Kidney (tissue), 14 donors: Measurements from ENCODE around the gene SPATA6L. TPM values are rescaled to one million over a fixed set of nuclear protein-coding genes. Genes with fewer than 3 reads are reported as not detected.

ENCODE experiments used
- DNase-seq, 5 donors: peaks; one replicate each; pipeline ENCODE4 v3.0.0-alpha.2; 2013 to 2020
- FAIRE-seq: peaks from 2 replicates; lab custom pipeline; 2012; peaks lifted over from hg19 to GRCh38; lab: Jason Lieb, UNC
- H3K27ac ChIP-seq, 2 donors: one replicate each; pipeline ENCODE4 v1.7.0; 2013; ENCODE audit warnings: low read depth in 2 of 2, low read length in 2 of 2, inconsistent platforms in 1 of 2
- H3K27me3 ChIP-seq: one replicate; pipeline ENCODE4 v1.7.1; 2013; ENCODE audit warnings: low read length, inconsistent platforms; ENCODE audit not compliant: control insufficient read depth, insufficient read depth
- H3K36me3 ChIP-seq, 3 donors: one replicate each; pipeline versions ENCODE4 v1.7.0 to v1.7.1; 2013; ENCODE audit warnings: low read length in 3 of 3, control low read depth in 1 of 3, inconsistent platforms in 1 of 3; ENCODE audit not compliant: insufficient read depth in 3 of 3, control insufficient read depth in 2 of 3
- H3K4me1 ChIP-seq, 3 donors: one replicate each; pipeline versions ENCODE4 v1.7.0 to v1.7.1; 2013; ENCODE audit warnings: low read length in 3 of 3, inconsistent platforms in 1 of 3, low read depth in 1 of 3; ENCODE audit not compliant: control insufficient read depth in 2 of 3, insufficient read depth in 2 of 3
- H3K4me3 ChIP-seq, 3 donors: one replicate each; pipeline versions ENCODE4 v1.7.0 to v1.8.1; 2013; ENCODE audit warnings: low read length in 3 of 3, control low read depth in 1 of 3, inconsistent platforms in 1 of 3
- H3K9ac ChIP-seq, 3 donors: one replicate each; pipeline versions ENCODE4 v1.7.0 to v1.7.1; 2013; ENCODE audit warnings: low read length in 3 of 3, control low read depth in 1 of 3, inconsistent platforms in 1 of 3
- H3K9me3 ChIP-seq, 3 donors: one replicate each; pipeline versions ENCODE4 v1.7.0 to v1.7.1; 2013; ENCODE audit warnings: low read length in 3 of 3, control low read depth in 1 of 3, inconsistent platforms in 1 of 3; ENCODE audit not compliant: control insufficient read depth in 2 of 3, insufficient read depth in 1 of 3
- intact Hi-C: fragments of 100-400 bp; cut with DNase I; formaldehyde crosslinking; loops from one replicate; pipeline ENCODE4 v1.11.1; 2022
- polyA plus RNA-seq: library from polyadenylated mRNA; stranded (reverse); fragments of 350-450 nt; fragmentation: Illumina TruSeq; extraction: RNeasy Lipid Tissue Mini Kit (QIAGEN cat#74804); gene quantifications from one replicate; pipeline ENCODE4 v1.2.3, GENCODE V29; 2014; ENCODE audit warnings: low read depth, low replicate concordance; ENCODE audit not compliant: insufficient read depth
- total RNA-seq: library from RNA; stranded (reverse); fragmentation: NEBNext Ultra II Directional; extraction: Animal tissue kit (Norgen Biotek cat#: 25700); gene quantifications from one replicate; pipeline ENCODE4 v1.2.1, GENCODE V29; 2021
- TF ChIP-seq, protein P1 (sequence below): IDR thresholded peaks from 3 replicates; pipeline ENCODE4 v1.5.1; 2012; ENCODE audit warnings: mild to moderate bottlenecking, moderate library complexity, borderline replicate concordance; ENCODE audit not compliant: insufficient read depth; ENCODE audit errors: extremely low read depth
- donor health status: control.
- donor health status: control.
- donor health status: control.
- donor health status: control.
- donor health status: control.
- donor health status: DM: yes; HTN: yes; CAD: no.
- donor health status: Normal renal cell carcinoma (clear cell type).

SPATA6L gene
- total and polyA plus RNA-seq, 2 donors from 2014 or later, result 1.5 to 15.1 TPM

DNA sequence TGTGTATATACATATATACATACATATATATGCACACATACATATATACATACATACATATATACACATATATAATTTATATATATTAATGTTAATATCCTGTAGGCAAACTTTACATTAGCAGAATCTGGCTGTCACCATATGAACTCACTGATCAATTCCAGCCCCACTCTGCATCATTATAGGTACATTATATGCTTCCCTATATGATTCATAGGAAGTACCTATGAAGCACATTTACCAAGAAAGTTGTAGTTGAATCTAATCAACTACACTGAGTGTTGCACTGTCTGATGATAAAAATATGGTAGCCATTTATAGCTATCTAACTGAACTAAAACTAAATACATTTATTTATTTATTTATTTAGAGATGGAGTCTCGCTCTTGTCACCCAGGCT lies 5.5 kb upstream of the SPATA6L start:
- no peaks in the 10 kb centered on the region for H3K36me3 ChIP-seq
- no peak for FAIRE-seq
- H3K4me1 ChIP-seq, result peaks cover 0 to 5% (median 0%) of the 10 kb centered on the region in 3 donors
- no peaks in the 10 kb centered on the region for H3K27me3 ChIP-seq
- H3K9me3 ChIP-seq, result no peaks in the 10 kb centered on the region
- TF ChIP-seq, protein P1, sequence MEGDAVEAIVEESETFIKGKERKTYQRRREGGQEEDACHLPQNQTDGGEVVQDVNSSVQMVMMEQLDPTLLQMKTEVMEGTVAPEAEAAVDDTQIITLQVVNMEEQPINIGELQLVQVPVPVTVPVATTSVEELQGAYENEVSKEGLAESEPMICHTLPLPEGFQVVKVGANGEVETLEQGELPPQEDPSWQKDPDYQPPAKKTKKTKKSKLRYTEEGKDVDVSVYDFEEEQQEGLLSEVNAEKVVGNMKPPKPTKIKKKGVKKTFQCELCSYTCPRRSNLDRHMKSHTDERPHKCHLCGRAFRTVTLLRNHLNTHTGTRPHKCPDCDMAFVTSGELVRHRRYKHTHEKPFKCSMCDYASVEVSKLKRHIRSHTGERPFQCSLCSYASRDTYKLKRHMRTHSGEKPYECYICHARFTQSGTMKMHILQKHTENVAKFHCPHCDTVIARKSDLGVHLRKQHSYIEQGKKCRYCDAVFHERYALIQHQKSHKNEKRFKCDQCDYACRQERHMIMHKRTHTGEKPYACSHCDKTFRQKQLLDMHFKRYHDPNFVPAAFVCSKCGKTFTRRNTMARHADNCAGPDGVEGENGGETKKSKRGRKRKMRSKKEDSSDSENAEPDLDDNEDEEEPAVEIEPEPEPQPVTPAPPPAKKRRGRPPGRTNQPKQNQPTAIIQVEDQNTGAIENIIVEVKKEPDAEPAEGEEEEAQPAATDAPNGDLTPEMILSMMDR, result no peak
- DNase-seq, result no peak
- no peak overlapping the region for H3K9ac ChIP-seq
- no peak overlapping the region for H3K27ac ChIP-seq
- H3K4me3 ChIP-seq, result no peak overlapping the region
- intact Hi-C loops, result no loop called here

DNA sequence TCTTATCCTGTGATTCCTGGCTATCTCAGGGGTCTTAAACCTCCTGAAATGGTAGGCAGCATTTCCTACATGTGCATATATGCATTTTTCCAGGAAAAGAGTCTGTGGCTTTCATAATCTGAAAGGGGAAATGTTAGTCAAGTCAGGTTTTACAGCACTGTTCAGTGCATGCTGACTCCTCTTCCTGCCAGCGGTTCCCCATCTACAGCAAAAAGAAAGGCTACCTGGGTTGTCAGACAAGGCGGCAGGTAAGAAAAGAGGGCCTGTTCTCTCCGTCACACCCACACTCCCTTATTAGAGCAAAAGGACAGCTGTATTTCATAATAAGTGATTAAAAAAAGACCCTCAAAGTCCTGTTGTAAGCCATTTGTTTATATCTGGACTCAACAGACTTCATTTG lies 4.3 kb upstream of the SPATA6L start:
- FAIRE-seq (no peak), DNase-seq (no peak)
- peaks cover 0 to 5% (median under 1%) of the 10 kb centered on the region in 3 donors for H3K4me1 ChIP-seq
- TF ChIP-seq, protein P1, result no peak
- no peaks in the 10 kb centered on the region for H3K27me3 ChIP-seq
- H3K9me3 ChIP-seq, result no peaks in the 10 kb centered on the region
- H3K4me3 ChIP-seq, result no peak overlapping the region
- H3K36me3 ChIP-seq, result no peaks in the 10 kb centered on the region
- intact Hi-C loops, result no loop called here
- H3K27ac ChIP-seq, result no peak overlapping the region
- no peak overlapping the region for H3K9ac ChIP-seq

GRCh38 chr9:4669890-4670289 lies 3.6 kb upstream of the SPATA6L start:
- Histone ChIP-seq H3K9ac (no peak overlapping the region), H3K27ac (no peak overlapping the region), H3K4me3 (no peak overlapping the region), H3K4me1 (peaks cover 0 to 5% (median 2%) of the 10 kb centered on the region in 3 donors), H3K27me3 (no peaks in the 10 kb centered on the region), H3K9me3 (no peaks in the 10 kb centered on the region), H3K36me3 (no peaks in the 10 kb centered on the region)
- DNase-seq (no peak), FAIRE-seq (no peak)
- intact Hi-C loops, result no loop called here
- TF ChIP-seq, protein P1, result no peak

- H3K27ac ChIP-seq, result no peak overlapping the region
- no peak for FAIRE-seq
- DNase-seq, result no peak
- H3K27me3 ChIP-seq, result no peaks in the 10 kb centered on the region
- no peak overlapping the region for H3K9ac ChIP-seq
- TF ChIP-seq, protein P1, result no peak
- no peaks in the 10 kb centered on the region for H3K36me3 ChIP-seq
- H3K4me1 ChIP-seq, result peaks cover 0 to 12% (median 9%) of the 10 kb centered on the region in 3 donors
- no peaks in the 10 kb centered on the region for H3K9me3 ChIP-seq
- intact Hi-C loops, result no loop called here
- no peak overlapping the region for H3K4me3 ChIP-seq
Observed at GRCh38 chr9:4668604-4669003, 2.3 kb upstream of the SPATA6L start.
